PFSK-1 (cell line): ENCODE results near the gene ANKRD27.

Experiments
- POLR2AphosphoS5 ChIP-seq: IDR thresholded peaks from 2 replicates; pipeline ENCODE4 v1.6.1; 2012; ENCODE audit warnings: low read depth, mild to moderate bottlenecking, control low read depth, low read length, moderate library complexity
- REST ChIP-seq, 2 experiments: IDR thresholded peaks; 2 replicates each; pipeline versions ENCODE4 v1.6.1 to v1.8.0; 2011 to 2012; ENCODE audit warnings: low read depth in 2 of 2, low read length in 2 of 2, control low read depth in 1 of 2, inconsistent platforms in 1 of 2, mild to moderate bottlenecking in 1 of 2, moderate library complexity in 1 of 2; ENCODE audit not compliant: insufficient read depth in 1 of 2

GRCh38 chr19:32680986-32681385 lies 6.0 kb upstream of the ANKRD27 start:
- no peak for TF ChIP-seq POLR2AphosphoS5
- no peak for TF ChIP-seq REST (IDR thresholded peaks at IDR 0.05; ENCODE audit: insufficient read depth in 1 of 2, low read depth in 2 of 2, low read length in 2 of 2)
